Measurements from ENCODE around the gene ASPN. TPM values are rescaled to one million over a fixed set of nuclear protein-coding genes. Genes with fewer than 3 reads are reported as not detected.

Gene ASPN
- total RNA-seq, 1 donor from 2014 or later, result not detected

- H3K4me3 ChIP-seq (ENCODE audit: low read depth, low read length), result no peak overlapping the region
- DNase-seq (ENCODE audit: low read depth), result no peak
- TF ChIP-seq CTCF (conservative IDR thresholded peaks at IDR 0.05; ENCODE audit: low read depth, low read length), result no peak
These were observed 43.3 kb downstream of the ASPN start for GRCh38 chr9:92438900-92439526.

- no peak for TF ChIP-seq CTCF (conservative IDR thresholded peaks at IDR 0.05; ENCODE audit: low read depth, low read length)
- no peak overlapping the region for H3K4me3 ChIP-seq (ENCODE audit: low read depth, low read length)
- DNase-seq (ENCODE audit: low read depth), result no peak
These were observed 47.0 kb downstream of the ASPN start for GRCh38 chr9:92435263-92435662.

- H3K4me3 ChIP-seq (ENCODE audit: low read depth, low read length), result no peak overlapping the region
- no peak for TF ChIP-seq CTCF (conservative IDR thresholded peaks at IDR 0.05; ENCODE audit: low read depth, low read length)
- no peak for DNase-seq (ENCODE audit: low read depth)
These were observed 49.2 kb downstream of the ASPN start for GRCh38 chr9:92432972-92433548.

- no peak overlapping the region for H3K4me3 ChIP-seq (ENCODE audit: low read depth, low read length)
- TF ChIP-seq CTCF (conservative IDR thresholded peaks at IDR 0.05; ENCODE audit: low read depth, low read length), result no peak
- no peak for DNase-seq (ENCODE audit: low read depth)
These were observed 50.0 kb downstream of the ASPN start for GRCh38 chr9:92432350-92432749.

- no peak for DNase-seq (ENCODE audit: low read depth)
- no peak overlapping the region for H3K4me3 ChIP-seq (ENCODE audit: low read depth, low read length)
- no peak for TF ChIP-seq CTCF (conservative IDR thresholded peaks at IDR 0.05; ENCODE audit: low read depth, low read length)
These were observed 52.5 kb downstream of the ASPN start for GRCh38 chr9:92429836-92430235.

- no peak for DNase-seq (ENCODE audit: low read depth)
- no peak overlapping the region for H3K4me3 ChIP-seq (ENCODE audit: low read depth, low read length)
- no peak for TF ChIP-seq CTCF (conservative IDR thresholded peaks at IDR 0.05; ENCODE audit: low read depth, low read length)
These were observed 55.7 kb downstream of the ASPN start for GRCh38 chr9:92426501-92427145.

Measured in epithelial cell of proximal tubule (primary cell).